GM10248 (cell line): Measurements from ENCODE around the gene ROBO1.
"Not testable (repeated sequence)": the region's sequence is repeated elsewhere in the genome, so short reads cannot be mapped to it uniquely, and the experiment has no call there.

ENCODE experiments used
- CTCF ChIA-PET: fragments of 300-600 bp; sonication (Branson Sonifier 250); formaldehyde crosslinking; extraction: SDS; loops from one replicate; lab custom pipeline; 2021; ENCODE audit warnings: antibody characterized with exemption; lab: Yijun Ruan, JAX
- POLR2A ChIA-PET: fragments of 350-650 bp; sonication (Branson Sonifier 250); formaldehyde crosslinking; extraction: SDS; loops from one replicate; lab custom pipeline; 2020; ENCODE audit warnings: antibody characterized with exemption; lab: Yijun Ruan, JAX
- DNase-seq: peaks from one replicate; pipeline ENCODE4 v3.0.0; 2012; ENCODE audit errors: extremely low spot score
- CTCF ChIP-seq: IDR thresholded peaks from 2 replicates; pipeline ENCODE4 v1.5.1; 2012; ENCODE audit warnings: mild to moderate bottlenecking, low read depth; ENCODE audit errors: extremely low read depth, missing control alignments, control extremely low read depth

ROBO1 gene

GRCh38 chr3:78887547-78888011, 880.2 kb downstream of the ROBO1 start:
- TF ChIP-seq CTCF = no peak
- POLR2A ChIA-PET = no interaction called here
- peak; percentile 4 for DNase-seq
- CTCF ChIA-PET = interaction anchor here (1.5 kb wide), 1 partner anchor 13 kb away, joined by 5 read pairs; no protein-coding TSS in a partner anchor

- DNase-seq = no peak
- CTCF ChIA-PET = interaction anchor here (0.7 to 1.5 kb wide), 2 partner anchors 14 to 21 kb away, joined by 3 to 5 read pairs; no protein-coding TSS in a partner anchor
- TF ChIP-seq CTCF = no peak
- POLR2A ChIA-PET = no interaction called here
Observed at GRCh38 chr3:78887029-78887428, 880.8 kb downstream of the ROBO1 start.

DNA sequence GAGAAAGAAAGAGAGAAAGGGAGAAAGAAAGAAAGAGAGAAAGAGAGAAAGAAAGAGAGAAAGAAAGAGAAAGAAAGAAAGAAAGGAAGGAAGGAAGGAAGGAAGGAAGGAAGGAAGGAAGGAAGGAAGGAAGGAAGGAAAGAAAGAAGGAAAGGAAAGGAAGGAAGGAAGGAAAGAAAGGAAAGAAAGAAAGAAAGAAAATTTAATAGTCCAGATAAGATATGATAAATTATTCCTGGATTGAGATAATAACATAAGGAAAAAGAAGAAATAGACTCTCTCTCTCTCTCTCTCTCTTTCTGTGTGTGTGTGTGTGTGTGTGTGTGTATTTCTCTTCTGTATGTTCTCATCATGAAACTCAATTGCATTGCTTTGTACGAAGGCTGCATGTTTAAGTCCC, 883.2 kb downstream of the ROBO1 start:
- POLR2A ChIA-PET = not testable (repeated sequence)

DNA sequence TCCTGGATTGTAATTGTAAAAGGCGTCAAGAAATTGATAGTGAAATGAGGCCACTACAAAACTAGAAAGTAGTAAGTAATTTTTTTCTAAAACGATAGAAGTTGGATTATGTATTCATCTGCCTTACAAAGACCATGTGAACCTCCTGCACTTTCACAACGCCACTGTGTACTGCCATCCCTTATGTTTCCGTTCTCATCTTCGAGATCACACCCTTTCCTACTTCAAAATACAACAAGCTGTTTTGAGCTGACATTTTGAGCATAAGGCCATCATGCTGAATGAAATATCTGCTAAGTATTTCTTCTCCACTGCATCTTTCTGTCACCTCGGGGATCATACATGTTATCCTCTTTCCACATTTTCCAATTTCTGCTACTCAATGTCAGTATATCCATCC, 885.5 kb downstream of the ROBO1 start:
- no peak for TF ChIP-seq CTCF
- no peak for DNase-seq
- CTCF ChIA-PET = no interaction called here
- POLR2A ChIA-PET = no interaction called here

More for the DNA sequence above, 883.2 kb downstream of the ROBO1 start:
- CTCF ChIA-PET, DNase-seq: not testable (repeated sequence)

- ChIA-PET POLR2A (no interaction called here), CTCF (no interaction called here)
- TF ChIP-seq CTCF = no peak
- DNase-seq = no peak
Observed at GRCh38 chr3:78881501-78881900, 886.3 kb downstream of the ROBO1 start.

- TF ChIP-seq CTCF = no peak
- POLR2A ChIA-PET = no interaction called here
- CTCF ChIA-PET = no interaction called here
- no peak for DNase-seq
Observed at GRCh38 chr3:78880603-78881461, 887.0 kb downstream of the ROBO1 start.

GRCh38 chr3:78879295-78879860, 888.4 kb downstream of the ROBO1 start:
- CTCF ChIA-PET = no interaction called here
- no peak for DNase-seq
- no peak for TF ChIP-seq CTCF
- POLR2A ChIA-PET = no interaction called here
